Effector memory CD4-positive, alpha-beta T cell (primary cell): ENCODE results near the gene CADPS.

Experiments used
- DNase-seq, 3 donors: peaks; one replicate each; pipeline ENCODE4 v3.0.0-alpha.2; 2020
- H3K27ac ChIP-seq: 2 replicates; pipeline ENCODE4 v1.7.0; 2013; ENCODE audit warnings: mild to moderate bottlenecking, low read length, moderate library complexity; ENCODE audit not compliant: insufficient read depth, poor library complexity, severe bottlenecking
- H3K27me3 ChIP-seq: replicated peaks from 2 replicates; pipeline ENCODE4 v1.7.0; 2013; ENCODE audit warnings: mild to moderate bottlenecking, low read length; ENCODE audit not compliant: insufficient read depth, control insufficient read depth, poor library complexity, severe bottlenecking
- H3K36me3 ChIP-seq: 2 replicates; pipeline ENCODE4 v1.7.0; 2013; ENCODE audit warnings: mild to moderate bottlenecking, low read length, moderate library complexity; ENCODE audit not compliant: control insufficient read depth, insufficient read depth
- H3K4me1 ChIP-seq: 2 replicates; pipeline ENCODE4 v1.7.0; 2013; ENCODE audit warnings: low read length, mild to moderate bottlenecking; ENCODE audit not compliant: control insufficient read depth, insufficient read depth, poor library complexity, severe bottlenecking
- H3K4me3 ChIP-seq: 2 replicates; pipeline ENCODE4 v1.7.0; 2013; ENCODE audit warnings: low read length, low read depth, mild to moderate bottlenecking; ENCODE audit not compliant: insufficient read depth, poor library complexity, severe bottlenecking
- H3K9me3 ChIP-seq: 2 replicates; pipeline ENCODE4 v1.7.0; 2013; ENCODE audit warnings: mild to moderate bottlenecking, low read length, moderate library complexity; ENCODE audit not compliant: control insufficient read depth

Gene CADPS

DNA sequence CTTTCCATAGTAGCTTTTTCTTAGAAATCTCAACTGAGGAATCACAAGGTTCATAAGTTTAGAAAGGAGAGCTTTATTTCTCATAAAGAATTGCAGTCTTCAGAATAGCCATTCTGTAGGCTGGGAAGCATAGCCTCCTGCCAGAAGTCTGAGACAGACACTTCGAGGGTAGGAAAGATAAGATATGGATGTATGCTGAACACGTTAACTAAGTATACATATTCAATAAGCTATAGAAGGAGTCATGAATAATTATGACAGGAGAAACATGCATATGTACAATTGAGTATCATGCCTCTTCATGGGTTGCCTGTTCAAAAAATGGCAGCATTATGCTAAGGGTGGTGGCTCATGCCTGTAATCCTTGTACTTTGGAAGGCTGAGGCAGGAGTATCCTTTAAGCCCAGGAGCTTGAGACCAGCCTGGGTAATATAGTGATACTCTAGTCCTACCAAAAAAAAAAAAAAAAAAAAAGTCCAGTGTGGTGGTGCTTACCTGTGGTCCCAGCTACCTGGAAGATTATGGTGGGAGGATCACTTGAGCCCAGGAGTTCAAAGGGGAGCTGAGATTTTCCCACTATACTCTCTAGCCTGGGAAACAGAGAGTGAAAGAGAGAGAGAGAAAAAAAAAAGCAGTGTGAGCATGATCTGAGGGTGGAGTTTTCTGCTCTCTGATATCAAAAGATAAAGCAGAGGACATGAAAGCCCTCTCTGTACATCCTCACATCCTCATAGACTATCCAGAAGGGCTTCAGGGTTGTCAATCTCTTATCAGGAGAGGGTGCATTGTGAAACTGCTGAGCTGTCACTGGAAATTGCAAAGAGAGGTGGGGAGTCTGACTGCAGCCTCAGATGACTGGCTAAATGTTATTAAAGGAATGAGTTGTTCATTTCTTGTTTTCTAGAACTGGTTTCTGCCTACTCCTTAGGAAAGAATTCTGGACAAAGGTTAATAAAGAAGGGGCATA is 23.6 kb upstream of the CADPS start:
- no peak overlapping the region for H3K27ac ChIP-seq

DNA sequence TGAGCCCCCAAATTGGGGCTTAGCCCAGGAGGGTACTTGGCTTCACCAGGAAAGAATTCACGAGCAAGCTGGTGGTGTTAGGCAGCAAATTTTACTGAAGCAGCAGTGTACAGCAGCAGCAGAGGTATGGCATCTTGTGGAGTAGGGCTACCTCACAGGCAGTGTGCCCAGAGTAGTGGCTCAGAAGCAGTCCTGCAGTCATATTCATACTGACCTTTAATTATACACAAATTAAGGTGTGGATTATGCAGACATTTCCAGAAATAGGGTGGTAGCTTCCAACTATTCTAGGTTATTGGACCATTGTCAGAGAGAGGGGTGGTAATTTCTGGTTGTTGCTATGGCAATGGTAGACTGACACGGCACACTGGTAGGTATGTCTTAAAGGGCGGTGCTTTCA is 20.7 kb upstream of the CADPS start:
- H3K27ac ChIP-seq: no peak overlapping the region
- no peak for DNase-seq
- no peak overlapping the region for H3K4me3 ChIP-seq
- H3K9me3 ChIP-seq: no peaks in the 10 kb centered on the region
- no peaks in the 10 kb centered on the region for H3K27me3 ChIP-seq
- H3K4me1 ChIP-seq: no peaks in the 10 kb centered on the region
- H3K36me3 ChIP-seq: no peaks in the 10 kb centered on the region

More for the DNA sequence above, 23.6 kb upstream of the CADPS start:
- Histone ChIP-seq H3K36me3 (no peaks in the 10 kb centered on the region), H3K27me3 (no peaks in the 10 kb centered on the region), H3K4me3 (no peak overlapping the region), H3K9me3 (no peaks in the 10 kb centered on the region), H3K4me1 (no peaks in the 10 kb centered on the region)
- no peak for DNase-seq

DNA sequence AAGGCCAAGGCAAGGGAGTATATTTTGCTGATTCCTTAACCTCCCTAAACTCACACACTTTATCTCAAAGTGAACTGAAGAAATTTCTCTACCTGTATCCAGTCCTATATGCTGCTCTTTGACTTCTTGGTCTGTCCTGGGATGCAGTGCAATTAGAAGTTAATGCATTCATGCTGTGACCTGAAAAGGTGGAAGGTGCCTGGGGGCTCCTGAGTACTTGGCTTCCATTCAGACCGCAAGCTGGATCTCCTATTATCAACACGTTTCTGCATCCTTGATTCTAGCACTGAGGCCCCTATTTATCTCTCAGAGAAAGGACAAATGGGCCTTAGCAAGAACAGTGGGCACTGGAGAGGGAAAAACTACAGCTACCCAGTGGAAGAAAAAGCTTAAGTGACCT is 17.7 kb upstream of the CADPS start:
- H3K27ac ChIP-seq: no peak overlapping the region
- no peaks in the 10 kb centered on the region for H3K36me3 ChIP-seq
- H3K4me1 ChIP-seq: no peaks in the 10 kb centered on the region
- H3K4me3 ChIP-seq: no peak overlapping the region
- no peaks in the 10 kb centered on the region for H3K27me3 ChIP-seq
- DNase-seq: no peak
- H3K9me3 ChIP-seq: no peaks in the 10 kb centered on the region

DNA sequence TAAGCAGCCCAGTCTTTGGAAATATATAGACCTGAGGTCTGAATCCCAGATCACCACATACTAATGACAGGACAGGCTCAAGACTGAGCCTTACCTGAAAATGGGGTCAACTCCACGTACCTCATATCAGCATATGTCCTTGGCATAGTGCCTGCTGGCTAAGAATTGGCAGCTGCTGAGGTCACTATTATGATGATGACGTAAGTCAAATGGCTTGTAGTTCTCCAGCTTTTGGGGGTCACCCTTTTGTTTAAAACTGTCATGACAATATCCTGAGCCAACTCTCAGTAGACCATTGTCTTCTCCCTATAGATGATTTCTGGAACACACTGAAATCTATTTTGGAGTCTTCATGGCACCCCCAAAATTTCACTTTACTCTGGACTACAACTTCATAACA is 16.8 kb upstream of the CADPS start:
- Histone ChIP-seq H3K27me3 (no peaks in the 10 kb centered on the region), H3K27ac (no peak overlapping the region), H3K4me3 (no peak overlapping the region), H3K4me1 (no peaks in the 10 kb centered on the region), H3K36me3 (no peaks in the 10 kb centered on the region), H3K9me3 (no peaks in the 10 kb centered on the region)
- DNase-seq: no peak

DNA sequence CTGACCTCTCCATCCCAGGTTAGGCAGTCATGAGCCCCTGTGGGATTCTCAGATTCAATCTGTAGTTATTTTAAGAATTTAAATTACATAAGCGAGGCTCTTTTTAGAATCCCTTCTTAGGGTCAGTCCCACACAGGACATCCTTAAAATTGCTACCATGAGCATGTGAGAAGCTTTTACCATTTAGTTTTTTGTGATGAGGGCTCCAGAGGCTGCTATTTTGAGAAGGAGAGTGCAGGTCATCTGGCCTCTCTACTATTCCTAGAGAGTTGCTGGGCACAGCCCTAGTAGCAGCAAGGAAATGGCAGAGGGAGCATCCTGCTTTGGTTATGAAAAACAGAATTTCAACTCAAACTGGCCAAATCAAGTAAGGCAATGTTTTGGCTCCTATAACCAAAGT is 13.6 kb upstream of the CADPS start:
- Histone ChIP-seq H3K4me3 (no peak overlapping the region), H3K27ac (no peak overlapping the region), H3K27me3 (no peaks in the 10 kb centered on the region), H3K36me3 (no peaks in the 10 kb centered on the region), H3K9me3 (no peaks in the 10 kb centered on the region), H3K4me1 (no peaks in the 10 kb centered on the region)
- DNase-seq: no peak

DNA sequence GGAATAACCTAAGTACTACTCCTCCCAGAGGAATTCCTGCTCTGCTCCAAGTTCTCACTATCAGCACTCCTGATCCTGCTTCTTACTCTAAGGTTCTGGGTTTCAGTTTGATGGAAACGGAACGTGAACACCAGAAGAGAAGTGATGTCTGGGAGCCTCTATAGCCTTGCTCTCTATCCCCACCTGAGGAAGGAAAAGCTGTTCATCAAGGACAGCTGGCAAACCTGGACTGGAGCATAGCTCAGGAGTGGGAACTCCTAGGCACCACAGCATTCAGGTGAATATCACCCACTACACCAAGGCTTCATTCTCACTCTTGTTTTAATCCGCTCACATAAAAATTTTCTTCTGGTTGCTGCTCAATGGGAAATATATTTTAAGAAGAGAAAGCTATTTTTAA is 13.0 kb upstream of the CADPS start:
- Histone ChIP-seq H3K4me3 (no peak overlapping the region), H3K36me3 (no peaks in the 10 kb centered on the region), H3K9me3 (no peaks in the 10 kb centered on the region), H3K4me1 (no peaks in the 10 kb centered on the region), H3K27me3 (no peaks in the 10 kb centered on the region), H3K27ac (no peak overlapping the region)
- DNase-seq: no peak

DNA sequence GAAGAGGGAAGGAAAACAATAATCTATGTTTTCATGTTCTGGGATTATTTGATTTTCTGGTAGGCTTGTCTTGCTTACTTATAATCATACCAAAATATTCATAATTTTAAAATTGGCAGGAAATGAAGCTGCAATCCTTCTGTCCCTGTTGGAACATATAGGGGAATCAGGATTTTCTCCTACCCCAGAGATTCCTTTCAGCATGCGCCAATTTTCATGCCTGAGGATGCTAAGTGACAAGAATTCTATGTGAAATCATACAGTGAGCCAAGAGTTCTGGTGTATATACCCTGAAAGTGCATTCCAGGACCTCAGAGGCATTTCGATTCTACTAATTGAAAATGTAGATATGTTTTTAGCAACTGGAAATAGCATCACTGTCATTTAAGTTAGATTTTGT is 9.9 kb upstream of the CADPS start:
- H3K4me1 ChIP-seq: no peaks in the 10 kb centered on the region
- DNase-seq: no peak
- no peaks in the 10 kb centered on the region for H3K9me3 ChIP-seq
- no peaks in the 10 kb centered on the region for H3K36me3 ChIP-seq
- H3K27ac ChIP-seq: no peak overlapping the region
- H3K4me3 ChIP-seq: no peak overlapping the region
- H3K27me3 ChIP-seq: no peaks in the 10 kb centered on the region

DNA sequence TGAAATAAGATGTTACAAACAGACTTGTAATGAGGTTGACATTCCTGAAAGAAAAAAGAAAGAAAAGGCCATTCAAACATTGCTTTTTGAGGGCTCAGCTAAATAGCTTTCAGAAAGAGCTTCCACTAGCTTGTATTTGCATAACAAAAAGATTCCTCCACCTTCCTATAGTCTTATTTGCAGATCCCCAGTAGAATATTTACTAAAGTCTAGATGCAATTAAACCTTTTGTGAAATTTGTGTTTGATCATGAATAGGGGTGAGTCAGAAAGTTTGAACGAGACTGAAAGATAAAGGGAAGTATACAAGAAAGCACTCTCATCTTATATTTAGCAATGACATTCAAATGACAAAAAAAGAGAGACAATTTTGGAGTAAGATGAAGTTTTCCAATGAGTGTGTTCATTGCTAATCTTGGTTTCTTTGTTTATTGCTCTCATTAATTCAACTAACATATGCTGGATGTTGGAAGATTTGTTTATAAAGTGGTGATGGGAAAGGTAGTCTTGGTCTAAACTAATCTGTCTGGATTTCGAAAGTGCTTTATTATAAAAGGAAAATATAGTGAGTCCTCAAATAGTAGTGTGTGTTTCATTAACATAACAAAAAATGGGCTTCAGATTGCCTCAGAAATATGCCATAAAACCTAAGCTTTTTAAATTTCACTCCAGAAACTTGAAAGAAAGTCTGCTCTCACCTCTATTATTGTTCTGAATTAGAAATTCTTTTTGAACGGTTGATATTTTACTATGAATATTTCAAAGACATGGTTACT is 9.1 kb upstream of the CADPS start:
- Histone ChIP-seq H3K4me3 (no peak overlapping the region), H3K27me3 (no peaks in the 10 kb centered on the region), H3K27ac (no peak overlapping the region), H3K4me1 (no peaks in the 10 kb centered on the region), H3K9me3 (no peaks in the 10 kb centered on the region), H3K36me3 (no peaks in the 10 kb centered on the region)
- DNase-seq: no peak

DNA sequence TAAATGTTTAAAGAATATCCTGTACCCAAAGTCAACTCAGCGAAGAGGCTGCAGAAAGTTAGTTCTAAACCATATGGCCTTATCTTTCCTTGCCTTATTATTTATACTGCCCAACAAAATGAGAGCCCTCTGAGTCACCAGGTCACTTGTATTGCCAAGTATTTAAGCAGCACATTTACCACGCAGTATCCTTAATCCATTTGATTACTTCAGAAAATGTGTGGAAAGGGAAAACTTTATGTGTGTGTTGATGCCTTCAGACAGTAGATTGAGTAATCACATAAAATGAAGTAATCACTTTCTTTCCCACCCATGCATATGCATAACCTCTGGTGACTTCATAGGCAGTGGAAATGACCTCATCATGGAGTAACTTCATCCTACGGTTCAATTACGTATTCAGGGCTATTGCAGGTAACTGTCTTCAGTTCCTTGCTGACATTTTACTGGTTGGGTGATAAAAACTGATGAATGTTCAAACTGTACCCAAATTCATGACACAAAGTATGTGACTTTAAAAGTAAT is 7.5 kb upstream of the CADPS start:
- Histone ChIP-seq H3K4me3 (no peak overlapping the region), H3K27me3 (no peaks in the 10 kb centered on the region), H3K9me3 (no peaks in the 10 kb centered on the region), H3K27ac (no peak overlapping the region), H3K4me1 (no peaks in the 10 kb centered on the region), H3K36me3 (no peaks in the 10 kb centered on the region)
- DNase-seq: no peak

DNA sequence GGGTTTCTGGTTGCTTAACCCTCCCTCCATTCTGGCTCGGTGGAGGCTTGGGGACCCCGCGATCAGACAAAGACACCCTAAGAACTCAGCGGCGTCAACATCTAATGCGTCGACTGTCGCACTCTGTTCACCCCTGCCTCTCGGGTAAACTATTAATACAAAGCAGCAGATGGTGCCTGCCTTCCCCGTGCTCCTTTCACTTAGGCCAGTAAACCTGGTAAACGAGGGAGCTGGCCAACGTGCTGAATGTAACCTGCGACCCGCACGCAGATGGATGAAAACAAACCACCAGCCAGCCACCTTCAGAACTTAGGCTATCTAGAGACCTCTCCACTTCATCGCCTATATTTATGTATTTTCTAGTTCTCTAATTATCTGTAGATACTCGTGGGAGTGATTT is 848 bp upstream of the CADPS start:
- DNase-seq: no peak
- Histone ChIP-seq H3K9me3 (no peaks in the 10 kb centered on the region), H3K27ac (no peak overlapping the region), H3K4me1 (no peaks in the 10 kb centered on the region), H3K27me3 (peaks cover 9% of the 10 kb centered on the region), H3K36me3 (no peaks in the 10 kb centered on the region), H3K4me3 (no peak overlapping the region)
